Pancreas (tissue), 10 donors: ENCODE data around the gene GSTO2. TPM values are rescaled to one million over a fixed set of nuclear protein-coding genes. Genes with fewer than 3 reads are reported as not detected.

ENCODE experiments used
- ATAC-seq, 4 donors: fragments of 200-7000 bp; cut with Tn5 transposase; one replicate each; pipeline versions ENCODE4 v1.8.0 to v1.9.1; 2020; ENCODE audit warnings: mild to moderate bottlenecking in 4 of 4, moderate library complexity in 4 of 4
- DNase-seq, 6 donors: peaks; one replicate each; pipeline ENCODE4 v3.0.0-alpha.2; 2020
- FAIRE-seq: peaks from 2 replicates; lab custom pipeline; 2012; peaks lifted over from hg19 to GRCh38; lab: Jason Lieb, UNC
- H3K27ac ChIP-seq, 4 donors: fragments of 200-600 bp; sonication (generic); 1 replicate in 3 of 4; 2 replicates in 1 of 4; pipeline versions ENCODE4 v1.5.0 to v1.8.0; 2020
- H3K27me3 ChIP-seq, 4 donors: fragments of 200-600 bp; one replicate each; pipeline ENCODE4 v1.8.0; 2021
- H3K36me3 ChIP-seq, 3 donors: fragments of 200-600 bp; sonication (generic) in 1 of 3; one replicate each; pipeline versions ENCODE4 v1.5.0 to v1.8.0; 2020 to 2021
- H3K4me1 ChIP-seq, 3 donors: fragments of 200-600 bp; one replicate each; pipeline ENCODE4 v1.8.0; 2021
- H3K4me3 ChIP-seq, 4 donors: fragments of 200-600 bp; sonication (generic) in 2 of 4; one replicate each; pipeline versions ENCODE4 v1.5.0 to v1.8.0; 2020 to 2021
- H3K9me3 ChIP-seq, 4 donors: fragments of 200-600 bp; one replicate each; pipeline ENCODE4 v1.8.0; 2021
- CTCF ChIP-seq, 4 donors: fragments of 200-600 bp; sonication (generic) in 3 of 4; IDR thresholded peaks; one replicate each; pipeline versions ENCODE4 v1.5.0 to v1.8.0; 2021; ENCODE audit warnings: antibody characterized with exemption in 4 of 4
- WGBS, 2 donors: extraction: QIAGEN DNeasy Blood & Tissue Kit; methylation state at CpG; one replicate each; pipeline ENCODE4 v1.1.7; 2013; 5-methylcytosine and 5-hydroxymethylcytosine counted together
- intact Hi-C, 3 donors: fragments of 100-400 bp; cut with DNase I; formaldehyde crosslinking; loops; one replicate each; pipeline versions ENCODE4 v1.11.1 to v1.14.2; 2022
- polyA plus RNA-seq, 2 donors: library from polyadenylated mRNA; stranded (reverse); fragments of 200-250 nt; gene quantifications; one replicate each; pipeline ENCODE4 v1.2.3, GENCODE V29; 2013
- total RNA-seq, 6 donors: library from RNA; stranded (reverse); fragmentation: NEBNext Ultra II Directional in 4 of 6; extraction: Animal tissue kit (Norgen Biotek cat#: 25700) in 4 of 6; gene quantifications; one replicate each; pipeline versions ENCODE4 v1.2.1 to v1.2.4, GENCODE V29; 2021 to 2023
- donor health status: healthy with polysubstance abuse.
- donor health status: DM: no; HTN: no; CAD: no; lungs with moderate emphysema.
- donor health status: DM: no; HTN: no; CAD: no.
- donor health status: control.
- donor health status: control.
- donor health status: Bipolar disorder and iron deficiency.
- donor health status: DM: yes; HTN: yes; CAD: no.
- donor health status: DM: no; HTN: no; CAD: no.
- donor health status: DM: no; HTN: no; CAD: no.
- donor health status: DM: yes; HTN: yes; CAD: no.

GSTO2 gene
- total and polyA plus RNA-seq, 8 donors: 13.8 to 28.1 (median 18.2) TPM

- intact Hi-C loops: loop anchor here in 2 of 3 donors (5.0 kb wide), 2 partner anchors 40 to 65 kb away; no protein-coding TSS in a partner anchor
- 62 to 67% methylated on average over 4 of the region's 4 CpGs for WGBS, 2 donors
- no peaks in the 10 kb centered on the region for H3K36me3 ChIP-seq
- peaks cover 0 to 14% (median 0%) of the 10 kb centered on the region in 3 donors for H3K4me1 ChIP-seq
- H3K4me3 ChIP-seq: no peak overlapping the region
- FAIRE-seq: no peak
- no peak for ATAC-seq
- no peak for TF ChIP-seq CTCF (IDR thresholded peaks at IDR 0.05)
- H3K9me3 ChIP-seq: no peaks in the 10 kb centered on the region
- no peak for DNase-seq
- H3K27me3 ChIP-seq: no peaks in the 10 kb centered on the region
- H3K27ac ChIP-seq: no peak overlapping the region
These were observed 78.5 kb downstream of the GSTO2 start for GRCh38 chr10:104347295-104348045.

GRCh38 chr10:104348601-104349000 lies 79.6 kb downstream of the GSTO2 start:
- no peak for TF ChIP-seq CTCF (IDR thresholded peaks at IDR 0.05)
- DNase-seq (no peak), FAIRE-seq (no peak), ATAC-seq (no peak)
- H3K27ac ChIP-seq: no peak overlapping the region
- no peak overlapping the region for H3K4me3 ChIP-seq
- H3K4me1 ChIP-seq: peaks cover 0 to 12% (median 0%) of the 10 kb centered on the region in 3 donors
- no peaks in the 10 kb centered on the region for H3K9me3 ChIP-seq
- intact Hi-C loops: loop anchor here in 2 of 3 donors (5.0 kb wide), 2 partner anchors 41 to 66 kb away; no protein-coding TSS in a partner anchor
- WGBS, 2 donors: 72 to 75% methylated on average over 2 of the region's 2 CpGs
- no peaks in the 10 kb centered on the region for H3K27me3 ChIP-seq
- no peaks in the 10 kb centered on the region for H3K36me3 ChIP-seq

DNA sequence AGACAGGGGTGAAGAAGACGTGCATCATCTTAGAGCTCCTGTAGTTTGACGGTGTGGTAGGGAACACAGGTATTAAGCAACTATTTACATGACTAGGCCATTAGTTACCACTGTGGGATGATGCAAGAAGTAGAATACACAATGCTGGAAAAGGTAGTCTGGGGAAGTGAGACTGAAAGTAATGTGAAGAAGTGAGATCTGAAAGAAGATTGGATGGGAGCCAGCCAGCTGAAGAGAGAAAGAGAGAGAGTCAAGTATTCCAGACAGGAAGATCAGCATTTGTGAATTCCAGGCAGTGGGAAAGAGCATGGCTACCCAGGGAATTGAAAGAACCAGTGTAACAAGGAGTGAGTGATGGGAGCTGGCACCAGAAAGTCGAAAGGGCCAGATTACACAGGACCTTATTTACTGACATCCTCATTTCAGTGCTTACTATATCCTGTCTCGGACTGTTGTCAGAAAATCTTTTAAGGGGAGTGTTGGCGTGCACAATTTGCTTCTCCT lies 80.7 kb downstream of the GSTO2 start:
- H3K27me3 ChIP-seq: no peaks in the 10 kb centered on the region
- no peak for DNase-seq
- peak overlapping the region in 1 of 4 donors; percentile 33 for H3K27ac ChIP-seq
- TF ChIP-seq CTCF (IDR thresholded peaks at IDR 0.05): no peak
- peaks cover 0 to 12% (median 0%) of the 10 kb centered on the region in 3 donors for H3K4me1 ChIP-seq
- no peaks in the 10 kb centered on the region for H3K9me3 ChIP-seq
- H3K4me3 ChIP-seq: no peak overlapping the region
- 19 to 25% methylated on average over 5 of the region's 5 CpGs for WGBS, 2 donors
- no peak for FAIRE-seq
- peak in 2 of 4 donors; percentile 26 to 53 for ATAC-seq
- no peaks in the 10 kb centered on the region for H3K36me3 ChIP-seq
- intact Hi-C loops: loop anchor here in 2 of 3 donors (5.0 kb wide), 2 partner anchors 42 to 67 kb away; no protein-coding TSS in a partner anchor

GRCh38 chr10:104350127-104350635 lies 81.2 kb downstream of the GSTO2 start:
- TF ChIP-seq CTCF (IDR thresholded peaks at IDR 0.05): peak in 3 of 4 donors; percentile 42 to 57 (median 48)
- 18 to 26% methylated on average over 6 of the region's 6 CpGs for WGBS, 2 donors
- ATAC-seq (peak; percentile 63 to 76 (median 72)), FAIRE-seq (peak; percentile 43), DNase-seq (no peak)
- peaks cover 0 to 12% (median 0%) of the 10 kb centered on the region in 3 donors for H3K4me1 ChIP-seq
- H3K36me3 ChIP-seq: no peaks in the 10 kb centered on the region
- H3K27me3 ChIP-seq: no peaks in the 10 kb centered on the region
- intact Hi-C loops: no loop called here
- peak overlapping the region in 1 of 4 donors; percentile 33 for H3K27ac ChIP-seq
- no peaks in the 10 kb centered on the region for H3K9me3 ChIP-seq
- H3K4me3 ChIP-seq: no peak overlapping the region
